ENCODE results near the gene TWNK. TPM values are rescaled to one million over a fixed set of nuclear protein-coding genes. Genes with fewer than 3 reads are reported as not detected.
"Not testable (repeated sequence)": the region's sequence is repeated elsewhere in the genome, so short reads cannot be mapped to it uniquely, and the experiment has no call there.

The TWNK gene
- total RNA-seq, 1 experiment from 2014 or later, result 14.6 TPM

DNA sequence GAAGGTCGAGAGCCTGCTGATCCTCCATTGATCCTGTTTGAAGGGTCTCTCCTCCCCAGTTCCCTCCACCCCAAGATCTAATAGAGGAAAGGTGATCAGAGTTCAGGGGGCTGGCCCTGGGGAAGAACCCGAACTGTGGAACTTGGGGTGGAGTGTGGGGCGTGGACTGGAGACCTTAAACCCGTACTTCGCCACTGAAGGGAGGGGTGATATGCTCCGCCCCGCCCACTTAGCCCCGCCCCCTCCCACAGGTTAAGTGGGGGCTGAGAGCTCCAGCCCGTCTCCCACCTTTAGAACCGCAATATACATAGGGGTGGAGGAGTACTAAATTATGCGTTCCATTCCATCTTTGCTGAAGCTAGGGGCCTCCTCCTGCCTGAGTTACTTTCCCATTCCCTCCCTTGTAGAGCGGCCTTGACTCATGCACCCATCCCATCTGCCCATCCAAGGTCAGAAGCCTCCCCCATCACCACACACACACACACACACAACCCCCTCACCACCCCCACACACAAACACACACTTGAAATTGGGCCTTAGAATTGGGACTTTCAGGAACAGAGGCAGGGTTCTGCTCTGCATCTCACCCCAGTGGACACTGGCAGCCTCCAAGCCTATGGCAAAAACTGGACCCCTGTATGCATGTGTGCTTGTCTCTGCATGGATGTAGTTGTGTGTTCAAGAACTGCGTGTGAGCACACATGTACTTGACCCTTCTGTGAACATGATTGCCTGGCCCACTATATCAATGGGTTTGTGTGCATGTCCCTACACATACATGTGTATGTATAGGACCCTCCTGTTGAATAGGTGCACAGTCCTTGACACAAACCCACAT lies 17.0 kb upstream of the TWNK start:
- no peak for DNase-seq
- Histone ChIP-seq H3K27me3 (no peaks in the 10 kb centered on the region), H3K4me3 (no peak overlapping the region), H3K36me3 (peaks cover 3% of the 10 kb centered on the region), H3K9me3 (no peaks in the 10 kb centered on the region)

- no peak overlapping the region for H3K4me3 ChIP-seq
- DNase-seq, result no peak
- no peaks in the 10 kb centered on the region for H3K27me3 ChIP-seq
- no peaks in the 10 kb centered on the region for H3K9me3 ChIP-seq
- H3K36me3 ChIP-seq, result no peaks in the 10 kb centered on the region
These were observed 16.2 kb upstream of the TWNK start for GRCh38 chr10:100970914-100971811.

GRCh38 chr10:100972115-100972903 lies 15.0 kb upstream of the TWNK start:
- DNase-seq, result no peak
- H3K9me3 ChIP-seq, result no peaks in the 10 kb centered on the region
- H3K36me3 ChIP-seq, result no peaks in the 10 kb centered on the region
- H3K27me3 ChIP-seq, result no peaks in the 10 kb centered on the region
- H3K4me3 ChIP-seq, result no peak overlapping the region

GRCh38 chr10:100972904-100973535 lies 14.3 kb upstream of the TWNK start:
- no peaks in the 10 kb centered on the region for H3K27me3 ChIP-seq
- H3K36me3 ChIP-seq, result no peaks in the 10 kb centered on the region
- H3K9me3 ChIP-seq, result no peaks in the 10 kb centered on the region
- no peak for DNase-seq
- no peak overlapping the region for H3K4me3 ChIP-seq

GRCh38 chr10:100975397-100975796 lies 11.9 kb upstream of the TWNK start:
- not testable (repeated sequence) for H3K27me3 ChIP-seq, H3K9me3 ChIP-seq, H3K36me3 ChIP-seq, DNase-seq, H3K4me3 ChIP-seq

- no peaks in the 10 kb centered on the region for H3K27me3 ChIP-seq
- no peak for DNase-seq
- H3K4me3 ChIP-seq, result no peak overlapping the region
- no peaks in the 10 kb centered on the region; the same call in none of the 2 replicates for H3K36me3 ChIP-seq
- H3K9me3 ChIP-seq, result no peaks in the 10 kb centered on the region
These were observed 10.4 kb upstream of the TWNK start for GRCh38 chr10:100976906-100977305.

GRCh38 chr10:100977436-100977835 lies 9.9 kb upstream of the TWNK start:
- H3K9me3 ChIP-seq, result no peaks in the 10 kb centered on the region
- H3K27me3 ChIP-seq, result no peaks in the 10 kb centered on the region
- no peak for DNase-seq
- H3K36me3 ChIP-seq, result no peaks in the 10 kb centered on the region; the same call in none of the 2 replicates
- no peak overlapping the region for H3K4me3 ChIP-seq

- H3K4me3 ChIP-seq, result no peak overlapping the region
- no peaks in the 10 kb centered on the region for H3K9me3 ChIP-seq
- no peaks in the 10 kb centered on the region; the same call in none of the 2 replicates for H3K36me3 ChIP-seq
- H3K27me3 ChIP-seq, result no peaks in the 10 kb centered on the region
- DNase-seq, result no peak
These were observed 9.0 kb upstream of the TWNK start for GRCh38 chr10:100978121-100978900.

DNA sequence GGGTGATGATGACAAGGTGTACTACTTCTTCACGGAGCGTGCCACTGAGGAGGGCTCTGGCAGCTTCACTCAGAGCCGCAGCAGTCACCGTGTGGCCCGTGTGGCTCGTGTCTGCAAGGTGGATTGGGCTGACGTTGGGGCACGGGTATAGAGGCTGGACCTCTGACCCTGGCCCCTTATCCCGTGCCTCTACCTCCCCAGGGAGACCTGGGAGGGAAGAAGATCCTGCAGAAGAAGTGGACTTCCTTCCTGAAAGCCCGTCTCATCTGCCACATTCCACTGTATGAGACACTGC lies 8.5 kb upstream of the TWNK start:
- Histone ChIP-seq H3K36me3 (no peaks in the 10 kb centered on the region; the same call in none of the 2 replicates), H3K4me3 (no peak overlapping the region), H3K9me3 (no peaks in the 10 kb centered on the region), H3K27me3 (no peaks in the 10 kb centered on the region)
- DNase-seq, result no peak

DNA sequence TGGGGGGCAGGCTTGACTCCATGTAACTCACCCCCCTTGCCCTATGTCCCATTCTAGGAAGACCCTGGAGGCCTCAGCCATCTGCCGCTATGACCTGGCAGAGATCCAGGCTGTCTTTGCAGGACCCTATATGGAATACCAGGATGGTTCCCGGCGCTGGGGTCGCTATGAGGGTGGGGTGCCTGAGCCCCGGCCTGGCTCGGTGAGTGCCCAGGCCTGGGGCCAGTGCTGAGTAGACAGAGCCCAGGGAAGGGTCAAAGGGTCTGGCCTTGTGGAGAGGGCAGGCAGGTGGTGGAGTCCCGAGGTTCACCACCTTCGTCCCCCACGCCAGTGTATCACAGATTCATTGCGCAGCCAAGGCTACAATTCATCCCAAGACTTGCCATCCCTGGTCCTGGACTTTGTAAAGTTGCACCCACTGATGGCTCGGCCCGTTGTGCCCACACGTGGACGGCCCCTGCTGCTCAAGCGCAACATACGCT lies 7.5 kb upstream of the TWNK start:
- no peak overlapping the region for H3K4me3 ChIP-seq

DNA sequence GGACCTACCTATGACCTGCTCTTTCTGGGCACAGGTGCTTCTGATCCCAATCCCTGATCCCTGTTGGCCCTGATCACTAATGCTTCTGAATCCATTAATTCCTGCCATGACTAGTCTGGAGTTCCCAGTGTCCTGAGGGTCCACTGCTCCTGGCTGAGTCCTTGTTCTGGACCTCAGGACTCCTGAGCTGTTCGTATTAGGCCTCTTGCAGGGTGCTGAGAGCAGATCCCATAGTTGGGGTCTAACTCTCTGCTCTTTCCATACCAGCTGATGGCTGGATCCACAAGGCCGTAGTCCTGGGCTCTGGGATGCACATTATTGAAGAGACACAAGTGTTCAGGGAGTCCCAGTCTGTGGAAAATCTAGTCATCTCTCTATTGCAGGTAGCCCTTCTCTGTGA lies 7.0 kb upstream of the TWNK start:
- DNase-seq, result no peak
- H3K27me3 ChIP-seq, result no peaks in the 10 kb centered on the region
- H3K9me3 ChIP-seq, result no peaks in the 10 kb centered on the region
- H3K36me3 ChIP-seq, result no peaks in the 10 kb centered on the region; the same call in none of the 2 replicates
- H3K4me3 ChIP-seq, result no peak overlapping the region

More for the DNA sequence above, 7.5 kb upstream of the TWNK start:
- H3K27me3 ChIP-seq, result no peaks in the 10 kb centered on the region
- H3K36me3 ChIP-seq, result no peaks in the 10 kb centered on the region; the same call in none of the 2 replicates
- H3K9me3 ChIP-seq, result no peaks in the 10 kb centered on the region
- no peak for DNase-seq

- DNase-seq, result no peak
- H3K27me3 ChIP-seq, result no peaks in the 10 kb centered on the region
- peaks cover under 1% of the 10 kb centered on the region for H3K36me3 ChIP-seq
- no peak overlapping the region for H3K4me3 ChIP-seq
- no peaks in the 10 kb centered on the region for H3K9me3 ChIP-seq
These were observed 6.6 kb upstream of the TWNK start for GRCh38 chr10:100980711-100981110.

DNA sequence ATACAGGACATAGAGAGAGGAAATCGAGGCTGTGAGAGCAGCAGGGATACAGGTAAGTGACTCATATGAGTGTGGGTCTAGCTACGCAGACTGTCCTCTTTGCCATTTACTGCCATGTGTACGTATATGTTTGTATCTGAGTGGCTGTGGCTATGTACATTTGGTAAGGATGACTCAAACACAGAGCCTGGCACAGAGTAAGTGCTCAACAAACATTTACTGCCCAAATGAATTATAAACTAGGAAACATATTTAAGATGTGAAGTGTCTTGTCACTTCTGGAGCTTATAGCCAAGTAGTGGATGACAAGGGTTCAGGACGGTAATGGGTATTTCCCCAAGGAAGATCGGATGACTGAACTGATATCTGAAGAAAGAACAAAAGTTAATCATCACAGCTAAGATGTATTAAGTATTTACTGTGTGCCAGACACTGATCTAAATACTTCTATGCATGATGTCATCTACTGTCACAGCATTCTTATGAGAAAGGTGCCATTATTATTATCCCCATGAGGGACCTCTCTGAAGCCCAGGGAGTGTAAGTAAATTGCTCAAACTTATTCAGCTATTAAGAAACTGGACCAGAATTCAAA lies 6.1 kb upstream of the TWNK start:
- peaks cover 7% of the 10 kb centered on the region for H3K36me3 ChIP-seq
- no peaks in the 10 kb centered on the region for H3K9me3 ChIP-seq
- DNase-seq, result no peak
- no peak overlapping the region for H3K4me3 ChIP-seq
- no peaks in the 10 kb centered on the region for H3K27me3 ChIP-seq

DNA sequence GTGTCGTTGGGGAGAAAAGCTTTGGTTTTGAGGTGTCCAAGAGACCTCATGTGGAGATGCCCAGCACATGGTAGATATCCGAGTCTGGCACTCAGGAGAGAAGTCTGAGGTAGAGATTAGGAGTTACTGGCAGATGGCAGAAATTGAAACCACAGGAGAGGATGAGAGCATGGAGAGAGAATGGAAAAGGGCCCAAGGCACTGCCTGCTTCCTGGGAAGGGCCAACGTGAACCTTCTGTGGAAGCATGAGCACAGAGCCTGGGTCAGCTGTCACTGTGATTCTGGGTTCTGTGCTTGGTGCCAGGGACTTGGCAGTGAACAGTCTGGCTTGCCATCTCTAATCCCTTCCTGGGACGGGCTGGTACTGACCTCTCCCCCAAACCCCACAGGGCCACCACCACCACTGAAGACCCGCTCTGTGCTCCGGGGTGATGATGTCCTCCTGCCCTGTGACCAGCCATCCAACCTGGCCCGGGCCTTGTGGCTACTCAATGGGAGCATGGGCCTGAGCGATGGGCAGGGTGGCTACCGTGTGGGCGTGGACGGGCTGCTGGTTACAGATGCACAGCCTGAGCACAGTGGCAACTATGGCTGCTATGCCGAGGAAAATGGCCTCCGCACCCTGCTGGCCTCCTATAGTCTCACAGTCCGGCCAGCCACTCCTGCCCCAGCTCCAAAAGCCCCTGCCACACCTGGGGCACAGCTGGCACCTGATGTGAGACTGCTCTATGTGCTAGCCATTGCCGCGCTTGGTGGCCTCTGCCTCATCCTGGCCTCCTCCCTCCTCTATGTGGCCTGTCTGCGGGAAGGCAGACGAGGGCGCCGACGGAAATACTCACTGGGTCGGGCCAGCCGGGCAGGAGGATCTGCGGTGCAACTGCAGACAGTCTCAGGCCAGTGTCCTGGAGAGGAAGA lies 4.2 kb upstream of the TWNK start:
- H3K4me3 ChIP-seq, result no peak overlapping the region
- DNase-seq, result no peak
- peaks cover 14% of the 10 kb centered on the region for H3K36me3 ChIP-seq
- no peaks in the 10 kb centered on the region for H3K9me3 ChIP-seq
- no peaks in the 10 kb centered on the region for H3K27me3 ChIP-seq
